Measurements from ENCODE around the gene PPP1R3F. TPM values are rescaled to one million over a fixed set of nuclear protein-coding genes. Genes with fewer than 3 reads are reported as not detected.

Gene PPP1R3F, protein sequence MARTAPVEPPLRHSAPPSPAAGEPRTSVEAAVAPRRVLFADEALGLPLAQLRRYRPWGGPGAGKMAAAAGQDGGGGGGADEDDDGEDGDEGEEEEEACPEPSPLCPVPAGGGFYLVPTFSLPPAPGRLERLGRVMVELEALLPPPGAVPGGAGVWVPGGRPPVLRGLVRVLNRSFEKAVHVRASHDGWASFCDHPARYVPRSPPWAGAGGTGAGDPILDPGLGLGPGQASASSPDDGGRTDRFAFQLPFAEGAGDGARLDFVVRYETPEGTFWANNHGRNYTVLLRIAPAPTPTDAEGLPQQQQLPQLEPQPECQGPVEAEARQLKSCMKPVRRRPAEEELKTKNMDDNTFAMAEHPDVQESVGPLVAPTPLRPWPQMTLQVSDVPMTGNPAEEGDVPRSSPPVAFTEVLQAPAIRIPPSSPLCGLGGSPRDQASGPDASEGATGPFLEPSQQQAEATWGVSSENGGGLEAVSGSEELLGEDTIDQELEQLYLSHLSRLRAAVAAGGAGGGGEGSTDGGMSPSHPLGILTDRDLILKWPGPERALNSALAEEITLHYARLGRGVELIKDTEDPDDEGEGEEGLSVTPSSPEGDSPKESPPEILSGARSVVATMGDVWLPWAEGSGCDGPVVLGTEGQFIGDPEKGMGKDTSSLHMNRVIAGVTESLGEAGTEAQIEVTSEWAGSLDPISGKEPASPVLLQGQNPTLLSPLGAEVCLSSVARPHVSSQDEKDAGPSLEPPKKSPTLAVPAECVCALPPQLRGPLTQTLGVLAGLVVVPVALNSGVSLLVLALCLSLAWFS
- total RNA-seq (2013), result 1.6 TPM
- polyA plus RNA-seq (1 to 10 TPM in 2 of 3 donors, under 1 TPM in 1; 0.47 to 1.6 (median 1.6) TPM), polyA minus RNA-seq (2.4 and 2.9 TPM in 2 replicates), total RNA-seq (0.87 to 4.9 (median 2.7) reads per million in 11 experiments)

DNA sequence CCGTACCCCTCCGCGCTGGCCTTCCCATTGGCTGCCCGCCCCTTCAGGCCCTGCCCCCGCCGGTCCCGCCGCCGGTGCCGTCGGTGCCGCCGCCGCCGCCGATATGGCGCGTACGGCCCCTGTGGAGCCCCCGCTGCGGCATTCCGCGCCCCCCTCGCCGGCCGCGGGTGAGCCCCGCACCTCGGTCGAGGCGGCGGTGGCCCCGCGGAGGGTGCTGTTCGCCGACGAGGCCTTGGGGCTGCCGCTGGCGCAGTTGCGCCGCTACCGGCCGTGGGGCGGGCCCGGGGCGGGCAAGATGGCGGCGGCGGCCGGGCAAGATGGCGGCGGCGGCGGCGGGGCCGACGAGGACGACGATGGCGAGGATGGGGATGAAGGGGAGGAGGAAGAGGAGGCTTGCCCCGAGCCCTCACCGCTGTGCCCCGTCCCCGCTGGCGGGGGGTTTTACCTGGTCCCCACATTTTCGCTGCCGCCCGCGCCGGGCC lies at the start of gene PPP1R3F:
TSS of gene PPP1R3F (plus strand) at position 27 of the 482 bp plus-strand sequence. CDS start at position 104, 77 bp downstream.
- peak in 1 of 3 donors; percentile 10 for DNase-seq
- Mint-ChIP-seq H3K4me3 (peak within 1 kb of the TSS; percentile 85 to 99), H3K27ac (peak within 1 kb of the TSS; percentile 99 to 100 (median 100)), H3K36me3 (peaks cover 0 to 2% of the 10 kb centered on the region in 2 donors), H3K27me3 (ENCODE audit: low read depth in 3 of 3) (peaks cover 0 to 8% (median 3%) of the 10 kb centered on the region in 3 donors), H3K9me3 (peaks cover 0 to 11% (median 2%) of the 10 kb centered on the region in 7 donors), H3K4me1 (peaks cover 34% of the 10 kb centered on the region)
- intact Hi-C loops (cut with micrococcal nuclease), result no loop called here
- peak within 1 kb of the TSS; percentile 84 for H3K9ac ChIP-seq (ENCODE audit: insufficient read depth, low read length, poor library complexity, severe bottlenecking)
- no peaks in the 10 kb centered on the region for H4K20me1 ChIP-seq (ENCODE audit: insufficient read depth, low read length)
- H3K79me2 ChIP-seq (ENCODE audit: insufficient read depth, low read length), result peaks cover 36% of the 10 kb centered on the region
- no peaks in the 10 kb centered on the region for H3K36me3 ChIP-seq (replicated peaks in 1 of 2; ENCODE audit: control insufficient read depth in 1 of 2, insufficient read depth in 2 of 2, low read length in 2 of 2)
- peak within 1 kb of the TSS; percentile 54 to 79 (median 70) for H3K4me3 ChIP-seq (replicated peaks in 1 of 3; ENCODE audit: low read depth in 2 of 3, low read length in 3 of 3)
- H3K4me2 ChIP-seq (replicated peaks; ENCODE audit: extremely low read depth, low read length, poor library complexity, severe bottlenecking), result peak within 1 kb of the TSS; percentile 70
- peaks cover 29 to 35% of the 10 kb centered on the region in 2 donors for H3K4me1 ChIP-seq (ENCODE audit: control insufficient read depth in 1 of 2, insufficient read depth in 2 of 2, low read length in 2 of 2)
- under 1% methylated on average over 41 of the region's 70 CpGs for WGBS (ENCODE audit: insufficient coverage)
- peak within 1 kb of the TSS; percentile 83 for H2AFZ ChIP-seq (ENCODE audit: insufficient read depth, low read depth, low read length, poor library complexity, severe bottlenecking)
- H3K9me3 ChIP-seq (replicated peaks in 1 of 2; ENCODE audit: control insufficient read depth in 1 of 2, insufficient read depth in 1 of 2, low read length in 2 of 2), result no peaks in the 10 kb centered on the region
- no peak for TF ChIP-seq CTCF (IDR thresholded peaks at IDR 0.05)
- peak within 1 kb of the TSS; percentile 92 to 97 for H3K27ac ChIP-seq (ENCODE audit: low read depth in 1 of 2, low read length in 2 of 2)
- no peaks in the 10 kb centered on the region for H3K27me3 ChIP-seq (ENCODE audit: control insufficient read depth in 2 of 2, insufficient read depth in 2 of 2, low read length in 2 of 2)

DNA sequence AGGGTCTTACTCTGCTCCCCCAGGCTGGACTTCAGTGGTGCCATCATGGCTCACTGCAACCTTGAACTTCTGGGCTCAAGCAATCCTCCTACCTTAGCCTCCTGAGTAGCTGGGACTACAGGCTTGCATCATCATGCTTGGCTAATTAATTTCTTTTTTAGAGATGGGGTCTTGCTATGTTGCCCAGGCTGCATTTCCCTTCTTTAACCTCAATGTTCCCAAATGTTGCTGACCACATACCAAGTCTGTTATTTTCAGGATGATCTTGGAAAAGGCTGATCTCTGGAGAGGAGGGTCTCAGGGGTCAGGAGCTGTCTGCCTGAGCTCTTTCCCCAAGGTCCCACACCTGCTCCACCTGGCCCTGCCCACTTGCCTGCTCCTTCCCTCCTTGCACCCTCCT lies 49.5 kb upstream of the PPP1R3F start:
- Histone ChIP-seq H3K9me3 (replicated peaks in 1 of 2; ENCODE audit: control insufficient read depth in 1 of 2, insufficient read depth in 1 of 2, low read length in 2 of 2) (no peaks in the 10 kb centered on the region), H4K20me1 (ENCODE audit: insufficient read depth, low read length) (no peaks in the 10 kb centered on the region), H3K27ac (ENCODE audit: low read depth in 1 of 2, low read length in 2 of 2) (no peak overlapping the region), H3K36me3 (replicated peaks in 1 of 2; ENCODE audit: control insufficient read depth in 1 of 2, insufficient read depth in 2 of 2, low read length in 2 of 2) (no peaks in the 10 kb centered on the region), H3K9ac (ENCODE audit: insufficient read depth, low read length, poor library complexity, severe bottlenecking) (no peak overlapping the region), H3K79me2 (ENCODE audit: insufficient read depth, low read length) (no peaks in the 10 kb centered on the region), H3K4me2 (replicated peaks; ENCODE audit: extremely low read depth, low read length, poor library complexity, severe bottlenecking) (no peak overlapping the region), H3K4me1 (ENCODE audit: control insufficient read depth in 1 of 2, insufficient read depth in 2 of 2, low read length in 2 of 2) (peaks cover 4 to 7% of the 10 kb centered on the region in 2 donors), H3K4me3 (replicated peaks in 1 of 3; ENCODE audit: low read depth in 2 of 3, low read length in 3 of 3) (no peak overlapping the region), H2AFZ (ENCODE audit: insufficient read depth, low read depth, low read length, poor library complexity, severe bottlenecking) (no peak overlapping the region), H3K27me3 (ENCODE audit: control insufficient read depth in 2 of 2, insufficient read depth in 2 of 2, low read length in 2 of 2) (no peaks in the 10 kb centered on the region)
- DNase-seq, result no peak
- intact Hi-C loops (cut with micrococcal nuclease), result no loop called here
- no peak overlapping the region for H3K4me3 Mint-ChIP-seq
- peaks cover 9% of the 10 kb centered on the region for H3K4me1 Mint-ChIP-seq
- peaks cover 10 to 19% (median 11%) of the 10 kb centered on the region in 3 donors for H3K27me3 Mint-ChIP-seq (ENCODE audit: low read depth in 3 of 3)
- H3K36me3 Mint-ChIP-seq, result no peaks in the 10 kb centered on the region
- peaks cover 0 to 4% (median 0%) of the 10 kb centered on the region in 7 donors for H3K9me3 Mint-ChIP-seq
- H3K27ac Mint-ChIP-seq, result peak overlapping the region in 1 of 7 donors; percentile 38
- TF ChIP-seq CTCF (IDR thresholded peaks at IDR 0.05), result no peak

Measured in CD14-positive monocyte (primary cell).